Measurements from ENCODE around the gene NDUFC2.
A peak's percentile ranks its signal among the peaks of the same experiment; 100 is the strongest.

The NDUFC2 gene

GRCh38 chr11:78079232-78080083 lies at the start of gene NDUFC2:
Gene NDUFC2 (minus strand): TSS chr11:78079862. CDS start chr11:78079744, 118 bp downstream.
- TF ChIP-seq, protein P1, sequence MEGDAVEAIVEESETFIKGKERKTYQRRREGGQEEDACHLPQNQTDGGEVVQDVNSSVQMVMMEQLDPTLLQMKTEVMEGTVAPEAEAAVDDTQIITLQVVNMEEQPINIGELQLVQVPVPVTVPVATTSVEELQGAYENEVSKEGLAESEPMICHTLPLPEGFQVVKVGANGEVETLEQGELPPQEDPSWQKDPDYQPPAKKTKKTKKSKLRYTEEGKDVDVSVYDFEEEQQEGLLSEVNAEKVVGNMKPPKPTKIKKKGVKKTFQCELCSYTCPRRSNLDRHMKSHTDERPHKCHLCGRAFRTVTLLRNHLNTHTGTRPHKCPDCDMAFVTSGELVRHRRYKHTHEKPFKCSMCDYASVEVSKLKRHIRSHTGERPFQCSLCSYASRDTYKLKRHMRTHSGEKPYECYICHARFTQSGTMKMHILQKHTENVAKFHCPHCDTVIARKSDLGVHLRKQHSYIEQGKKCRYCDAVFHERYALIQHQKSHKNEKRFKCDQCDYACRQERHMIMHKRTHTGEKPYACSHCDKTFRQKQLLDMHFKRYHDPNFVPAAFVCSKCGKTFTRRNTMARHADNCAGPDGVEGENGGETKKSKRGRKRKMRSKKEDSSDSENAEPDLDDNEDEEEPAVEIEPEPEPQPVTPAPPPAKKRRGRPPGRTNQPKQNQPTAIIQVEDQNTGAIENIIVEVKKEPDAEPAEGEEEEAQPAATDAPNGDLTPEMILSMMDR (IDR thresholded peaks at IDR 0.05; ENCODE audit: control insufficient read depth, extremely low read depth, insufficient read depth) = no peak
- H3K4me3 ChIP-seq (ENCODE audit: low read depth, low read length) = peak within 1 kb of the TSS; percentile 99
- DNase-seq (ENCODE audit: low read depth) = peak; percentile 52

GRCh38 chr11:78127403-78127802 lies 47.7 kb upstream of the NDUFC2 start:
- no peak for DNase-seq (ENCODE audit: low read depth)
- TF ChIP-seq, protein P1 (IDR thresholded peaks at IDR 0.05; ENCODE audit: control insufficient read depth, extremely low read depth, insufficient read depth) = no peak
- no peak overlapping the region for H3K4me3 ChIP-seq (ENCODE audit: low read depth, low read length)

DNA sequence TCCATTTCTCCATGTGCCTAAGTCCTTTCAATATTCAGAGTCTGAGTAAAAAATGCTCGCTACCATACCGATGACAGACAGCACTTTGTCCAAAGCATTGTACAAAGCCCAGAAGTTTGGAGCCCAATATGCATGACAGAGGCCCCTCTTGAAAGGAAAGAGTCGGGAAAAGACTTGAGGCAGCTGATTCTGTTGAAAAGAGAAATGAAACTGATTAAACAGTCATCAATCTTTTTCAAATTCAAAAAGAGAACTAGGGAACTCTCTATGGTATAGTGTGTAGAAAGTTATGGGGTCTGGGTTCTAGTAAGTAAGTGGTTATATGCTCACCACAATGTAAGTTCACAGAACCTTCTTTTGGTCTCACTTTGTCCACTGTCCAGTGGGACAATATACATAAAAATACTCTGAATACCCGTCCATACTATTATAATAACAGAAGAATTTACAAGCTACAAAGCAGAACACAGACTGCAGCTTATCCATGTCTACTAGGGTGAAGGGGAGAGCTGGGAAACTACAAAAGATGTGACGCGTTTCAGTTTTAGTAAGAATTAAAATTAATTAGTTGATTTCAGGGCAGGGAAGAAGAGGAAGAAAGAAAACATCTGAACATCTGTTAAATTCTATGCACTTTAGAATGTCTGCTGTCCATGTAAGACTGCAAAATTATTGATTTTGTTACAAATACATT lies 33.1 kb upstream of the NDUFC2 start:
- DNase-seq (ENCODE audit: low read depth) = no peak
- H3K4me3 ChIP-seq (ENCODE audit: low read depth, low read length) = no peak overlapping the region
- TF ChIP-seq, protein P1 (IDR thresholded peaks at IDR 0.05; ENCODE audit: control insufficient read depth, extremely low read depth, insufficient read depth) = no peak

- TF ChIP-seq, protein P1 (IDR thresholded peaks at IDR 0.05; ENCODE audit: control insufficient read depth, extremely low read depth, insufficient read depth) = no peak
- H3K4me3 ChIP-seq (ENCODE audit: low read depth, low read length) = no peak overlapping the region
These were observed 31.6 kb upstream of the NDUFC2 start for GRCh38 chr11:78111298-78111697.

DNA sequence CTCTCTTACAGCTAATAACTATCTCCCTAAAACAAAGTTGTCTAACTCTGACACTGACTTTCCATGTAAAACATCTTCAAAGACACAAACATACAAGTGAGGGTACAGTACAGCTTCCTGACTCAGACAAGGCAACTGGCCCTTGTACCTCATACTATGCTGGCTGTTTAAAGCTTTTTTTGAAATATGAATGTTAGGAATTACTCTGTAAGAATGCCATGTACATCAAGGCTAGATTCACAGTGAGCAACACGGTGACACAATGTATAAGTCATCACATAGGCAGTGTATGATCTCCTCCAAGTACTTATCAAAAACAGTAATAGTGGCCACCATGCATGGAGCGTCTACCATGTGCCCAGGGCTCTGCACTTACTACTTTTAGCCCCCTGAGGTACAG lies 31.2 kb upstream of the NDUFC2 start:
- no peak overlapping the region for H3K4me3 ChIP-seq (ENCODE audit: low read depth, low read length)
- DNase-seq (ENCODE audit: low read depth) = no peak
- TF ChIP-seq, protein P1 (IDR thresholded peaks at IDR 0.05; ENCODE audit: control insufficient read depth, extremely low read depth, insufficient read depth) = no peak

More at GRCh38 chr11:78111298-78111697, 31.6 kb upstream of the NDUFC2 start:
- no peak for DNase-seq (ENCODE audit: low read depth)

DNA sequence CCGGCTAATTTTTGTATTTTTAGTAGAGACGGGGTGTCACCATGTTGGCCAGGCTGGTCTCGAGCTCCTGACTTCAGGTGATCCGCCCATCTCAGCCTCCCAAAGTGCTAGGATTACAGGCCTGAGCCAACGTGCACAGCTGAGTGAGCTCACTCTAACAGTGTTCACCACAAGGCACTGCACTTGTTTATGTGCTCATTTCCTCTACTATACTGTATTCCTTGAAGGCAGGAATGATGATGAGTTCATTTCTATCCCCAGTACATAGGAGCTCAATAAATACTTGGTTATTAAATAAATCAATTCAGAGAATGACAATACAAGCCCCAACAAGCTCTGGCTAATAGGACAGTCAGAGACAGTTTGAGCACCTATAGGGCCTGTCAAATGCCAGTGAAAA lies 30.7 kb upstream of the NDUFC2 start:
- no peak overlapping the region for H3K4me3 ChIP-seq (ENCODE audit: low read depth, low read length)
- TF ChIP-seq, protein P1 (IDR thresholded peaks at IDR 0.05; ENCODE audit: control insufficient read depth, extremely low read depth, insufficient read depth) = no peak
- no peak for DNase-seq (ENCODE audit: low read depth)
